Activated CD4-positive, alpha-beta T cell treated with anti-CD3 and anti-CD28 coated beads, Interleukin-2, amount 10 ng/mL, durations not matched to agents 24 days and 14 days (primary cell): ENCODE results near the gene PLIN5. TPM values are rescaled to one million over a fixed set of nuclear protein-coding genes. Genes with fewer than 3 reads are reported as not detected.

Experiments
- DNase-seq: peaks from one replicate; pipeline ENCODE4 v3.0.0; 2022
- H3K27ac Mint-ChIP-seq: one replicate; pipeline ENCODE4 v1.8.0; 2022; ENCODE audit warnings: mild to moderate bottlenecking, mixed read lengths
- H3K27me3 Mint-ChIP-seq: one replicate; pipeline ENCODE4 v1.8.0; 2022; ENCODE audit warnings: mixed read lengths
- H3K36me3 Mint-ChIP-seq: one replicate; pipeline ENCODE4 v1.8.0; 2022; ENCODE audit warnings: low read depth, mild to moderate bottlenecking, mixed read lengths
- H3K4me1 Mint-ChIP-seq: one replicate; pipeline ENCODE4 v1.8.0; 2021; ENCODE audit warnings: mixed read lengths
- H3K4me3 Mint-ChIP-seq: one replicate; pipeline ENCODE4 v1.8.0; 2022; ENCODE audit warnings: mild to moderate bottlenecking, moderate library complexity, mixed read lengths
- H3K9me3 Mint-ChIP-seq: one replicate; pipeline ENCODE4 v1.8.0; 2021; ENCODE audit warnings: mixed read lengths
- intact Hi-C: fragments of 100-400 bp; cut with micrococcal nuclease; formaldehyde crosslinking; loops from one replicate; pipeline ENCODE4 v1.15.1; 2023
- total RNA-seq: library from RNA; stranded (reverse); gene quantifications from 2 replicates; pipeline ENCODE4 v1.2.3, GENCODE V29; 2022

PLIN5 gene
- total RNA-seq, 1 donor from 2014 or later, result not detected

DNA sequence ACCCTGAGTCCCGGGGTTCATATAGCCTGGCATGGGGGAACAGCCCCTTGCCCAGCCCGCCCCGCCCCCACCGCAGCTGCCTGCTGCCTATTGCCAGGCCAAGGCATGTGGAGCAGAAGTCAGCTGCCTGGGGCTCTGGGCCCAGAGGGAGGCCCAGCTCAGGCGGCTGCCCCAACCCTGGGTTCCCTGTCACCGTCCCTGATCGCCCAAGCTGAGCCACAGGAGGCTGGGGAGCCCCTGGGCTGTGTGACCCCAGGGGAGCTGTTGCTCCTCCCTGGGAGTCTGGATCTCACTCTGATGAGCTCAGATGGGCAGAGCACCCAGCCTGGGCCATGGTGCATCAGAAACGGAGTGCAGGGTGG, 18.1 kb downstream of the PLIN5 start:
- intact Hi-C loops, result no loop called here
- H3K9me3 Mint-ChIP-seq, result no peaks in the 10 kb centered on the region
- no peak overlapping the region for H3K27ac Mint-ChIP-seq
- H3K36me3 Mint-ChIP-seq, result no peaks in the 10 kb centered on the region
- H3K4me3 Mint-ChIP-seq, result no peak overlapping the region
- H3K27me3 Mint-ChIP-seq, result peaks cover 2% of the 10 kb centered on the region
- no peak for DNase-seq
- H3K4me1 Mint-ChIP-seq, result no peaks in the 10 kb centered on the region

DNA sequence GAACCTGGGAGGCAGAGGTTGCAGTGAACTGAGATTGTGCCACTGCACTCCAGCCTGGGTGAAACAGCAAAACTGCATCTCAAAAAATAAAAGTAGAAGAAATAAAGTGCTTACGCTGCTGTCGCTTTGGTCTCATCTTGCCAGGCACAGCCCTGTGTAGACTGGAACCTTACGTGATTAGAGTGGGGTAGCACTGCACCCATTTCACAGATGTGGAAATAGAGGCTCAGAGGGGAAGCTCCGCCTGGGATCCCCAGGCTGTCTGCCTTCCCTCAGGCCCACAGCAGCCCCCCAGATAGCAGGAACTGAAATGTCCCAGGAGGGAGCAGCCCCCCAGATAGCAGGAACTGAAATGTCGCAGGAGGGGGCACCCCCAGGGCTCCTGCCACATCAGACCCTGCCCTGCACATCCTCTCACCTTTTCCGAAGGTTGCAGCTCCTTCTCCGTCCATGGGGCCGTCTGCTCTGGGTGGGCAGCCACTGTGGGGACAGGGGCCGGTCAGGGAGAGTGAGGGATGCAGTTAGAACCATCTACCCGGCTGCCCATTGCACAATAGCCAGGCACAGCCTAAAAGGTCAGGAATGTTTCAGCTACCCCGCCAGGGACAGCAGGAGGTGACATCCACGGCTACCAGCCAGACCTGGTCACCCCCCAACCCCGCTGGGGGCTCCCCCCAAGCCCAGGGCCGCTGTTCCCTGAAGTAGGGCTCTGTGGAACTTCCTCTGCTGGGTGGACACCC, 18.7 kb downstream of the PLIN5 start:
- H3K27ac Mint-ChIP-seq, result no peak overlapping the region
- DNase-seq, result no peak
- peaks cover 2% of the 10 kb centered on the region for H3K27me3 Mint-ChIP-seq
- H3K4me3 Mint-ChIP-seq, result no peak overlapping the region
- H3K36me3 Mint-ChIP-seq, result no peaks in the 10 kb centered on the region
- no peaks in the 10 kb centered on the region for H3K9me3 Mint-ChIP-seq
- intact Hi-C loops, result no loop called here
- H3K4me1 Mint-ChIP-seq, result no peaks in the 10 kb centered on the region

GRCh38 chr19:4515732-4516131, 19.3 kb downstream of the PLIN5 start:
- intact Hi-C loops, result no loop called here
- Mint-ChIP-seq H3K4me1 (no peaks in the 10 kb centered on the region), H3K9me3 (no peaks in the 10 kb centered on the region), H3K4me3 (no peak overlapping the region), H3K27me3 (no peaks in the 10 kb centered on the region), H3K36me3 (no peaks in the 10 kb centered on the region), H3K27ac (no peak overlapping the region)
- no peak for DNase-seq

- no peak for DNase-seq
- Mint-ChIP-seq H3K36me3 (no peaks in the 10 kb centered on the region), H3K9me3 (no peaks in the 10 kb centered on the region), H3K27ac (no peak overlapping the region), H3K27me3 (no peaks in the 10 kb centered on the region), H3K4me1 (no peaks in the 10 kb centered on the region), H3K4me3 (no peak overlapping the region)
- intact Hi-C loops, result no loop called here
These were observed 21.8 kb downstream of the PLIN5 start for GRCh38 chr19:4513248-4513647.

- Mint-ChIP-seq H3K9me3 (no peaks in the 10 kb centered on the region), H3K4me1 (no peaks in the 10 kb centered on the region), H3K4me3 (no peak overlapping the region), H3K36me3 (no peaks in the 10 kb centered on the region), H3K27me3 (no peaks in the 10 kb centered on the region), H3K27ac (no peak overlapping the region)
- DNase-seq, result no peak
- intact Hi-C loops, result no loop called here
These were observed 23.0 kb downstream of the PLIN5 start for GRCh38 chr19:4512070-4512469.

DNA sequence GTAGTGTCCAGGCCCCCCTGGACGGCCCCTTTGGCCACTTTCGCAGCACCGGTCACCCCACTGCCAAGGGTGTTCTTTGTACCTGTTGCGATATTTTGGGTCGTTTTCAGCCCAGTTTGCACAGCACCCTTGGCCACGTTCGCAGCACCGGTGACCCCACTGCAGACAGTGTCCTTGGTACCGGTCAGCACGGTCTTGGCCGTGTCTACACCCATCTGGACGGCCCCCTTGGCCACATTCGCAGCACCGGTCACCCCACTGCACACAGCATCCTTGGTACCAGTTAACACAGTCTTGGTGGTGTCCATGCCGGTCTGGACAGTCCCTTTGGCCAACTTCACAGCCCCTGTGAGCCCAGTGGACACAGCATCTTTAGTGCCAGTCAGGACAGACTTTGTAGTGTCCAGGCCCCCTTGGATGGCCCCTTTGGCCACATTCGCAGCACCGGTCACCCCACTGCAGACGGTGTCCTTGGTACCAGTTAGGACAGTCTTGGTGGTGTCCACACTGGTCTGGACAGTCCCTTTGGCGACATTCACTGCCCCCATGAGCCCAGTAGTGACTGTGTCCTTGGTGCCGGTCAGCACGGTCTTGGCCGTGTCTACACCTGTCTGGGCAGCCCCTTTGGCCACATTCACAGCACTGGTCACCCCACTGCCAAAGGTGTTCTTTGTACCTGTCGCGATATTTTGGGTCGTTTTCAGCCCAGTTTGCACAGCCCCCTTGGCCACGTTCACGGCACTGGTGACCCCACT, 23.5 kb downstream of the PLIN5 start:
- intact Hi-C loops, result no loop called here
- Mint-ChIP-seq H3K9me3 (no peaks in the 10 kb centered on the region), H3K27me3 (no peaks in the 10 kb centered on the region), H3K4me1 (peaks cover 3% of the 10 kb centered on the region), H3K27ac (no peak overlapping the region), H3K4me3 (no peak overlapping the region), H3K36me3 (no peaks in the 10 kb centered on the region)
- no peak for DNase-seq

DNA sequence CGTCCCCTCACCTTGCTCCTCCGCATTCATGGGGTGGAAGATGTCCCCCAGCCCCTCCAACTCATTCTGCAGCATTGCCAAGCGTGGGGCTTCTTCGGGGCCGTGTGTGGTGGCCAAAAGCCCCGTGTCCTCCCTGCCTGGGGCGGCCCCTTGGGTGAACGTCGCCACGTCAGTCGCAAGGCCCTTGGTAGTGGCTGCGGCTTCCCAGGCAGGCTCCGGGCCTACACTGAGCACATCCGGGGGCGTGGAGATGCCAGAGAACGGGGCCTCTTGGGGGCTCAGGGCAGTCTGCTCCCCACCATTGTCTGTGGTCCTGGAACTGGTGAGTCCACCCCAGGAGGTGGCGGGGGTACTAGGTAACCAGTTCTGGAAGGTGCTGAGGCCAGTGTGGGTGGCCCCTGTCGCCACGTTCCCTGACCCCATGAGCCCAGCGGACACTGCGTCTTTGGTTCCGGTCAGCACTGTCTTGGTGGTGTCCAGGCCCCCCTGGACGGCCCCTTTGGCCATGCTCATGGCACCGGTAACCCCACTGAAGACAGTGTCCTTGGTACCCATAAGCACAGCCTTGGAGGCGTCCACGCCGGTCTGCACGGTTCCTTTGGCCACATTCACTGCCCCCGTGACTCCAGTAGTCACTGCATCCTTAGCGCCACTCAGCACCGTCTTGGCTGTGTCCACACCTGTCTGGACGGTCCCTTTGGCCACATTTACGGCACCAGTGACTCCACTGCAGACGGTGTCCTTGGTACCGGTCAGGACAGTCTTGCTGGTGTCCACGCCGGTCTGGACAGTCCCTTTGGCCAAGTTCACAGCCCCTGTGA, 24.4 kb downstream of the PLIN5 start:
- Mint-ChIP-seq H3K4me3 (no peak overlapping the region), H3K27me3 (no peaks in the 10 kb centered on the region), H3K9me3 (no peaks in the 10 kb centered on the region), H3K27ac (no peak overlapping the region), H3K4me1 (peaks cover 8% of the 10 kb centered on the region), H3K36me3 (peaks cover 4% of the 10 kb centered on the region)
- DNase-seq, result no peak
- intact Hi-C loops, result no loop called here

GRCh38 chr19:4508698-4509097, 26.3 kb downstream of the PLIN5 start:
- Mint-ChIP-seq H3K9me3 (no peaks in the 10 kb centered on the region), H3K4me3 (no peak overlapping the region), H3K36me3 (peaks cover 7% of the 10 kb centered on the region), H3K27me3 (no peaks in the 10 kb centered on the region), H3K27ac (no peak overlapping the region), H3K4me1 (peaks cover 8% of the 10 kb centered on the region)
- intact Hi-C loops, result no loop called here
- no peak for DNase-seq

DNA sequence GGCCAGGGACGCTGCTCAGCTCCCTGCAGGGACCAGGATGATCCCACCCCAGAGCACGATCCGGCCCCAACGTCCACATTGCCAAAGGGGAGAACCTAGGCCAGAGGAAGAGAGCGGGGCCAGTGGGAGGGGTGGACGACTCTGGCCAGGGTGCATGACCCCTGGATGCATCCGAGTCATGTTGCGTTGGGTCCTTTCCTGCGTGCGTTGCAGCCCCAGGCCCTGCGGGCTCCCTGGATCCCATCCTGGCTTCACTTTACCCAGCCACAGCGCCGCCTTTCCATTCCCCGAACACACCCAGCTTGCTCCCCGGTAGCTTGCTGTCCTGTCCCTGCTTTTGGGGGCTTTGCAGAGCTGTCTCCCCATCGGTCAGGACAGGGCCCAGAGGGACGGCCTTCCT, 27.2 kb downstream of the PLIN5 start:
- Mint-ChIP-seq H3K4me1 (peaks cover 8% of the 10 kb centered on the region), H3K4me3 (no peak overlapping the region), H3K9me3 (no peaks in the 10 kb centered on the region), H3K27ac (no peak overlapping the region), H3K27me3 (no peaks in the 10 kb centered on the region), H3K36me3 (peaks cover 7% of the 10 kb centered on the region)
- intact Hi-C loops, result no loop called here
- no peak for DNase-seq

DNA sequence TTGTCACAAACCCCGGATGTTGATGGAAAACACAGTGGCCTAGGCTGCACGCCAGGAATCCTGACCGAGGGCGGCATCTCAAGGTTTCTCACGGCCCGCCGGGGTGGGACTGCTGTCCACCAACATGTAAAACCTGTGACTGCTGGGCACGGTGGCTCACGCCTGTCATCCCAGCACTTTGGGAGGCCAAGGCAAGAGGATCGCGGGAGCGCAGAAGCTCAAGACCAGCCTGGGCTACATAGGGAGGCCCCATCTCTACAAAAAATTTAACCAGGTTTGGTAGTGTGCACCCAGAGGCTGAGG, 27.9 kb downstream of the PLIN5 start:
- DNase-seq, result no peak
- H3K36me3 Mint-ChIP-seq, result peaks cover 8% of the 10 kb centered on the region
- no peaks in the 10 kb centered on the region for H3K9me3 Mint-ChIP-seq
- H3K4me3 Mint-ChIP-seq, result no peak overlapping the region
- intact Hi-C loops, result no loop called here
- peaks cover 8% of the 10 kb centered on the region for H3K4me1 Mint-ChIP-seq
- no peaks in the 10 kb centered on the region for H3K27me3 Mint-ChIP-seq
- H3K27ac Mint-ChIP-seq, result no peak overlapping the region

- DNase-seq, result no peak
- no peaks in the 10 kb centered on the region for H3K27me3 Mint-ChIP-seq
- H3K36me3 Mint-ChIP-seq, result peaks cover 9% of the 10 kb centered on the region
- no peak overlapping the region for H3K4me3 Mint-ChIP-seq
- H3K4me1 Mint-ChIP-seq, result peaks cover 8% of the 10 kb centered on the region
- intact Hi-C loops, result no loop called here
- H3K9me3 Mint-ChIP-seq, result no peaks in the 10 kb centered on the region
- H3K27ac Mint-ChIP-seq, result peak overlapping the region; percentile 43
These were observed 28.4 kb downstream of the PLIN5 start for GRCh38 chr19:4506449-4507149.

DNA sequence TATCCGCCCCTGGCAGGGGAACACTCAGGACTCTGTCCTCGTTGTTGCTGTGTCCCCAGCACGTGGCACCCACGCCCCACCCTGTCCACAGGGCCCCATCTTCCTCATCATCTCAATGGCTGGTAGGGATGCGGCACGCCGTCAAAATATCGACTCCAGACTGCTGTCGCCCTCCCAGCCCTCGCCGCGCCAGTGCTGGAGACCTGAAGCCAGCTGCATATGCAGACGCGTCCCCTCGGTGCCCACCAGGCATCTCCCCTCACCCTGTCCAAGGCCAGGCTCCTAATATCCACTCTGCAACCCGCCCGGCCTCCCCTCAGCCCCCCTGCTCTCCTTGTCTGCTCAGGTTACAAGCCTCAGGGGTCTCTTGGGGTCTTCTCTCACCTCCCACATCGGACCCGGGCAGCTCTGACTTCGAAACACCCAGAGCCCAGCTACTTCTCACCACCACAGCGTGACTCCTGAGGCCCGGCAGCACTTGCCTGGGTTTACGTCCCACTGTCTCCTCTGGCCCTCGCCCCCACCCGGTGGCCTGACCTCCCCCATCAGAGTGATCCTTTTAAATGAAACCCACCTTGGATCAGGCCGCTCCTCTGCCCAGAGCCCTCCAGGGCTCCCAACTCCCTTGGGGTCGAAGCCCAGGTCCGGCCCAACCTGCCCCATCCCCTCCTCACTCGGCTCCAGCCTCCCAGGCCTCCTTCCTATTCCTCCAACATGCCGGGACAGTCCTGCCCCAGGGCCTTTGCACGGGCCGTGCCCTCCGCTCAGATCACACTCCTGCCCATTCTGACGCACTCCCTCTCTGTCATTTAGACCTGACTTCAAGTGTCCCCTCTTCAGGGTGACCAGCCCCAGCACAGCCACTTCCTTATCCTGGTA, 29.2 kb downstream of the PLIN5 start:
- intact Hi-C loops, result no loop called here
- Mint-ChIP-seq H3K4me3 (no peak overlapping the region), H3K27ac (peak overlapping the region; percentile 43), H3K36me3 (peaks cover 9% of the 10 kb centered on the region), H3K9me3 (no peaks in the 10 kb centered on the region), H3K4me1 (peaks cover 8% of the 10 kb centered on the region), H3K27me3 (no peaks in the 10 kb centered on the region)
- DNase-seq, result no peak

GRCh38 chr19:4504891-4505569, 30.0 kb downstream of the PLIN5 start:
- no peak overlapping the region for H3K4me3 Mint-ChIP-seq
- no peak overlapping the region for H3K27ac Mint-ChIP-seq
- H3K9me3 Mint-ChIP-seq, result no peaks in the 10 kb centered on the region
- no peak for DNase-seq
- peaks cover 11% of the 10 kb centered on the region for H3K36me3 Mint-ChIP-seq
- no peaks in the 10 kb centered on the region for H3K27me3 Mint-ChIP-seq
- H3K4me1 Mint-ChIP-seq, result peaks cover 8% of the 10 kb centered on the region
- intact Hi-C loops, result no loop called here
